Endothelial cell (in vitro differentiated cells): ENCODE results near the gene AASS. TPM values are rescaled to one million over a fixed set of nuclear protein-coding genes. Genes with fewer than 3 reads are reported as not detected.

Experiments
- DNase-seq: peaks from one replicate; pipeline ENCODE4 v3.0.0; 2021; ENCODE audit warnings: low spot score
- H3K27ac Mint-ChIP-seq: one replicate; pipeline ENCODE4 v1.8.0; 2021; ENCODE audit warnings: mixed read lengths, inconsistent platforms; ENCODE audit not compliant: unreplicated experiment
- H3K27me3 Mint-ChIP-seq: one replicate; pipeline ENCODE4 v1.8.0; 2021; ENCODE audit warnings: mild to moderate bottlenecking, moderate library complexity, mixed read lengths, inconsistent platforms; ENCODE audit not compliant: unreplicated experiment
- H3K36me3 Mint-ChIP-seq: one replicate; pipeline ENCODE4 v1.8.0; 2021; ENCODE audit warnings: mild to moderate bottlenecking, low read depth, mixed read lengths, inconsistent platforms; ENCODE audit not compliant: unreplicated experiment
- H3K4me1 Mint-ChIP-seq: one replicate; pipeline ENCODE4 v1.8.0; 2021; ENCODE audit warnings: mild to moderate bottlenecking, mixed read lengths, inconsistent platforms; ENCODE audit not compliant: unreplicated experiment
- H3K4me3 Mint-ChIP-seq: one replicate; pipeline ENCODE4 v1.8.0; 2021; ENCODE audit warnings: mild to moderate bottlenecking, mixed read lengths, inconsistent platforms; ENCODE audit not compliant: unreplicated experiment
- H3K9me3 Mint-ChIP-seq: one replicate; pipeline ENCODE4 v1.8.0; 2021; ENCODE audit warnings: mixed read lengths, inconsistent platforms; ENCODE audit not compliant: unreplicated experiment
- total RNA-seq: library from RNA; stranded (reverse); fragmentation: NEBNext Ultra II Directional; extraction: Animal tissue kit (Norgen Biotek cat#: 25700); gene quantifications from one replicate; pipeline ENCODE4 v1.2.1, GENCODE V29; 2021; ENCODE audit not compliant: unreplicated experiment
- TF ChIP-seq, protein P1 (sequence below): fragments of 200-600 bp; sonication (generic); IDR thresholded peaks from one replicate; pipeline ENCODE4 v1.5.0; 2021; ENCODE audit warnings: antibody characterized with exemption; ENCODE audit not compliant: unreplicated experiment

AASS gene
- total RNA-seq, 1 donor from 2014 or later = 41.9 TPM

- Mint-ChIP-seq H3K36me3 (no peaks in the 10 kb centered on the region), H3K4me1 (no peaks in the 10 kb centered on the region), H3K27ac (no peak overlapping the region), H3K4me3 (no peak overlapping the region), H3K27me3 (no peaks in the 10 kb centered on the region), H3K9me3 (no peaks in the 10 kb centered on the region)
- no peak for DNase-seq
- TF ChIP-seq, protein P1, sequence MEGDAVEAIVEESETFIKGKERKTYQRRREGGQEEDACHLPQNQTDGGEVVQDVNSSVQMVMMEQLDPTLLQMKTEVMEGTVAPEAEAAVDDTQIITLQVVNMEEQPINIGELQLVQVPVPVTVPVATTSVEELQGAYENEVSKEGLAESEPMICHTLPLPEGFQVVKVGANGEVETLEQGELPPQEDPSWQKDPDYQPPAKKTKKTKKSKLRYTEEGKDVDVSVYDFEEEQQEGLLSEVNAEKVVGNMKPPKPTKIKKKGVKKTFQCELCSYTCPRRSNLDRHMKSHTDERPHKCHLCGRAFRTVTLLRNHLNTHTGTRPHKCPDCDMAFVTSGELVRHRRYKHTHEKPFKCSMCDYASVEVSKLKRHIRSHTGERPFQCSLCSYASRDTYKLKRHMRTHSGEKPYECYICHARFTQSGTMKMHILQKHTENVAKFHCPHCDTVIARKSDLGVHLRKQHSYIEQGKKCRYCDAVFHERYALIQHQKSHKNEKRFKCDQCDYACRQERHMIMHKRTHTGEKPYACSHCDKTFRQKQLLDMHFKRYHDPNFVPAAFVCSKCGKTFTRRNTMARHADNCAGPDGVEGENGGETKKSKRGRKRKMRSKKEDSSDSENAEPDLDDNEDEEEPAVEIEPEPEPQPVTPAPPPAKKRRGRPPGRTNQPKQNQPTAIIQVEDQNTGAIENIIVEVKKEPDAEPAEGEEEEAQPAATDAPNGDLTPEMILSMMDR = no peak
These were observed 75.0 kb downstream of the AASS start for GRCh38 chr7:122068999-122069398.

GRCh38 chr7:122068046-122068445, 76.0 kb downstream of the AASS start:
- Mint-ChIP-seq H3K36me3 (no peaks in the 10 kb centered on the region), H3K27ac (no peak overlapping the region), H3K4me3 (no peak overlapping the region), H3K27me3 (no peaks in the 10 kb centered on the region), H3K9me3 (no peaks in the 10 kb centered on the region), H3K4me1 (no peaks in the 10 kb centered on the region)
- DNase-seq = no peak
- TF ChIP-seq, protein P1 = no peak

GRCh38 chr7:122067077-122067476, 77.0 kb downstream of the AASS start:
- Mint-ChIP-seq H3K27me3 (no peaks in the 10 kb centered on the region), H3K36me3 (no peaks in the 10 kb centered on the region), H3K4me1 (no peaks in the 10 kb centered on the region), H3K4me3 (no peak overlapping the region), H3K9me3 (no peaks in the 10 kb centered on the region), H3K27ac (no peak overlapping the region)
- no peak for DNase-seq
- TF ChIP-seq, protein P1 = no peak

- H3K27me3 Mint-ChIP-seq = no peaks in the 10 kb centered on the region
- H3K36me3 Mint-ChIP-seq = no peaks in the 10 kb centered on the region
- no peaks in the 10 kb centered on the region for H3K4me1 Mint-ChIP-seq
- DNase-seq = no peak
- H3K9me3 Mint-ChIP-seq = no peaks in the 10 kb centered on the region
- H3K27ac Mint-ChIP-seq = no peak overlapping the region
- no peak overlapping the region for H3K4me3 Mint-ChIP-seq
- TF ChIP-seq, protein P1 = no peak
These were observed 79.1 kb downstream of the AASS start for GRCh38 chr7:122064971-122065370.

DNA sequence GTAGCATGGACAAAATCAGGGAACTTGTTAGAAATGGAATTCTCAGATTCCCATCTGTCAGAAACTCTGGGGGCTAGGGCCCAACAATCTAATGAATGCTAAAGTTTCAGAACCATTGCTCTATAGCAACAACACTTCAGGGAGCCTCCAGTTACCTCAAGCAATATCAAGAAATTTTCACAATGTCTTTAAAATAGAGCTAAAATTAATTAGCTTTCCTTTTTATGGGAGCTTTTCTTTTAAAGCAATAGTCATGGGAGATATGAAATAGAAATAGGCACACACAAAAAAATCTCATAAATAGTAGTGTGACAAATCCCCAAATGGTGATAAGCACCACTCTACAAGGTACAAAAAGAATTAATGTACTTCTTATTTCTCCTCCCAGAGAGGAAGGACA, 80.9 kb downstream of the AASS start:
- Mint-ChIP-seq H3K9me3 (no peaks in the 10 kb centered on the region), H3K4me1 (no peaks in the 10 kb centered on the region), H3K36me3 (no peaks in the 10 kb centered on the region), H3K27me3 (no peaks in the 10 kb centered on the region), H3K4me3 (no peak overlapping the region), H3K27ac (no peak overlapping the region)
- TF ChIP-seq, protein P1 = no peak
- DNase-seq = no peak
